PC-9 (cell line): ENCODE data around the gene TNFRSF4.

Source experiments
- CTCF ChIP-seq: fragments of 200-600 bp; sonication (generic); conservative IDR thresholded peaks from 2 replicates; pipeline ENCODE4 v1.6.1; 2017; ENCODE audit warnings: mixed run types, antibody characterized with exemption, mild to moderate bottlenecking, moderate library complexity
- EZH2 ChIP-seq: fragments of 200-600 bp; sonication (generic); IDR thresholded peaks from 2 replicates; pipeline ENCODE4 v1.8.0; 2017; ENCODE audit warnings: antibody characterized with exemption, low read depth

- TF ChIP-seq CTCF (no peak), EZH2 (no peak)
Observed at GRCh38 chr1:1177452-1178206, 36.3 kb downstream of the TNFRSF4 start.
